OCI-LY1 (cell line): Measurements from ENCODE around the gene MRPL22.

Experiments
- H2AFZ ChIP-seq: fragments of 200-600 bp; sonication (generic), shearing (Covaris generic); 2 replicates; pipeline ENCODE4 v1.6.0; 2014; ENCODE audit warnings: antibody characterized with exemption, mild to moderate bottlenecking, low read length
- H3F3A ChIP-seq: fragments of 200-600 bp; sonication (generic), shearing (Covaris generic); 2 replicates; pipeline ENCODE4 v1.6.0; 2014; ENCODE audit warnings: mild to moderate bottlenecking, antibody characterized with exemption, low read length, moderate library complexity; ENCODE audit not compliant: insufficient read depth
- H3K27ac ChIP-seq: fragments of 200-600 bp; sonication (generic); 2 replicates; pipeline ENCODE4 v1.5.1; 2014; ENCODE audit warnings: low read length, mixed run types, mild to moderate bottlenecking, low read depth; ENCODE audit not compliant: poor library complexity, severe bottlenecking
- H3K27me3 ChIP-seq: fragments of 200-600 bp; sonication (generic); 2 replicates; pipeline ENCODE4 v1.6.0; 2014; ENCODE audit warnings: antibody characterized with exemption, mild to moderate bottlenecking, low read length, moderate library complexity; ENCODE audit not compliant: insufficient read depth
- H3K36me3 ChIP-seq: fragments of 200-600 bp; sonication (generic); 2 replicates; pipeline ENCODE4 v1.6.1; 2014; ENCODE audit warnings: mild to moderate bottlenecking, antibody characterized with exemption, low read length, moderate library complexity, mixed read lengths; ENCODE audit not compliant: insufficient read depth
- H3K4me1 ChIP-seq: fragments of 200-600 bp; sonication (generic); 2 replicates; pipeline ENCODE4 v1.5.1; 2014; ENCODE audit warnings: mild to moderate bottlenecking, low read length, moderate library complexity; ENCODE audit not compliant: insufficient read depth, severe bottlenecking
- H3K4me2 ChIP-seq: fragments of 200-600 bp; sonication (generic), shearing (Covaris generic); 2 replicates; pipeline ENCODE4 v1.6.1; 2014; ENCODE audit warnings: low read length
- H3K4me3 ChIP-seq: fragments of 200-600 bp; sonication (generic); 2 replicates; pipeline ENCODE4 v1.5.1; 2014; ENCODE audit warnings: low read length, low read depth, mild to moderate bottlenecking, mixed read lengths; ENCODE audit not compliant: poor library complexity, severe bottlenecking
- H3K79me2 ChIP-seq: fragments of 200-600 bp; shearing (Covaris generic); 2 replicates; pipeline ENCODE4 v1.6.1; 2016; ENCODE audit warnings: mixed run types, low read length, mixed read lengths; ENCODE audit not compliant: insufficient read depth
- H3K9ac ChIP-seq: fragments of 200-600 bp; sonication (generic), shearing (Covaris generic); 2 replicates; pipeline ENCODE4 v1.6.1; 2014; ENCODE audit warnings: mild to moderate bottlenecking, low read length, mixed read lengths
- H3K9me2 ChIP-seq: fragments of 200-600 bp; sonication (generic), shearing (Covaris generic); 2 replicates; pipeline ENCODE4 v1.6.1; 2014; ENCODE audit warnings: low read depth, mild to moderate bottlenecking, low read length, mixed read lengths
- H3K9me3 ChIP-seq: fragments of 200-600 bp; shearing (Covaris generic); 2 replicates; pipeline ENCODE4 v1.6.1; 2014; ENCODE audit warnings: low read length, mixed read lengths
- H4K20me1 ChIP-seq: fragments of 200-600 bp; sonication (generic), shearing (Covaris generic); 2 replicates; pipeline ENCODE4 v1.6.0; 2016; ENCODE audit warnings: mild to moderate bottlenecking, low read length; ENCODE audit not compliant: insufficient read depth
- CTCF ChIP-seq: fragments of 200-600 bp; sonication (generic), shearing (Covaris generic); IDR thresholded peaks from 2 replicates; pipeline ENCODE4 v1.5.1; 2017; ENCODE audit warnings: mild to moderate bottlenecking, antibody characterized with exemption, low read length, moderate library complexity, mixed read lengths
- EZH2 ChIP-seq: fragments of 200-600 bp; sonication (generic), shearing (Covaris generic); IDR thresholded peaks from 2 replicates; pipeline ENCODE4 v1.8.0; 2017; ENCODE audit warnings: borderline replicate concordance, mixed run types, mild to moderate bottlenecking, antibody characterized with exemption, low read length, moderate library complexity, mixed read lengths

Gene MRPL22

GRCh38 chr5:154940772-154941620 is at the start of gene MRPL22:
MRPL22 (plus strand) TSS chr5:154941073; CDS start chr5:154941111, 38 bp downstream.
- H3K9me2 ChIP-seq: no peaks in the 10 kb centered on the region
- peak within 1 kb of the TSS; percentile 96 for H3K4me3 ChIP-seq
- H3K4me2 ChIP-seq: peak within 1 kb of the TSS; percentile 77
- H3K36me3 ChIP-seq: peaks cover 4% of the 10 kb centered on the region; the same call in 1 of the 2 replicates
- peaks cover 36% of the 10 kb centered on the region for H3K79me2 ChIP-seq
- H3K4me1 ChIP-seq: peaks cover 63% of the 10 kb centered on the region
- H3K9me3 ChIP-seq: no peaks in the 10 kb centered on the region
- TF ChIP-seq CTCF (no peak), EZH2 (no peak)
- no peaks in the 10 kb centered on the region for H3K27me3 ChIP-seq
- H3K9ac ChIP-seq: peak within 1 kb of the TSS; percentile 92
- H3F3A ChIP-seq: 0 out of 2 replicates have a peak, but pooled peaks cover 5% of the 10 kb centered on the region
- peak within 1 kb of the TSS; percentile 66 for H3K27ac ChIP-seq
- no peaks in the 10 kb centered on the region for H4K20me1 ChIP-seq
- H2AFZ ChIP-seq: no peak within 1 kb of the TSS

- Histone ChIP-seq H3K9ac (no peak overlapping the region), H3K9me2 (no peaks in the 10 kb centered on the region), H3K27me3 (no peaks in the 10 kb centered on the region), H3K79me2 (no peaks in the 10 kb centered on the region), H3F3A (no peaks in the 10 kb centered on the region), H3K4me2 (no peak overlapping the region), H3K9me3 (peaks cover 4% of the 10 kb centered on the region; the same call in 1 of the 2 replicates), H3K36me3 (peaks cover 92% of the 10 kb centered on the region), H2AFZ (no peak overlapping the region), H4K20me1 (no peaks in the 10 kb centered on the region), H3K4me3 (no peak overlapping the region), H3K4me1 (no peaks in the 10 kb centered on the region), H3K27ac (no peak overlapping the region)
- TF ChIP-seq CTCF (no peak), EZH2 (no peak)
Observed at GRCh38 chr5:154892369-154892771, 48.5 kb upstream of the MRPL22 start.

GRCh38 chr5:154893381-154893780 is 47.5 kb upstream of the MRPL22 start:
- Histone ChIP-seq H3K27me3 (no peaks in the 10 kb centered on the region), H3K9me2 (no peaks in the 10 kb centered on the region), H3K9me3 (no peaks in the 10 kb centered on the region), H3K9ac (no peak overlapping the region), H3K36me3 (peaks cover 92% of the 10 kb centered on the region), H3F3A (no peaks in the 10 kb centered on the region), H3K27ac (no peak overlapping the region), H3K4me2 (no peak overlapping the region), H3K4me3 (no peak overlapping the region), H4K20me1 (no peaks in the 10 kb centered on the region), H2AFZ (no peak overlapping the region), H3K4me1 (no peaks in the 10 kb centered on the region), H3K79me2 (no peaks in the 10 kb centered on the region)
- TF ChIP-seq CTCF (no peak), EZH2 (no peak)
